DND-41 (cell line): ENCODE data around the gene DUSP15.

Experiments used
- ATAC-seq: fragments of 200-7000 bp; cut with Tn5 transposase; 3 replicates; pipeline ENCODE4 v1.9.1; 2021; ENCODE audit warnings: low read depth; ENCODE audit not compliant: insufficient read depth
- DNase-seq: peaks from one replicate; pipeline ENCODE4 v3.0.0-alpha.2; 2020
- H2AFZ ChIP-seq: 2 replicates; pipeline ENCODE4 v1.6.0; 2012; ENCODE audit warnings: low read depth, low read length
- H3K27ac ChIP-seq: 2 replicates; pipeline ENCODE4 v1.5.1; 2012; ENCODE audit warnings: low read length, inconsistent platforms
- H3K27me3 ChIP-seq: fragments of 200-600 bp; sonication (generic); 2 replicates; pipeline ENCODE4 v1.6.0; 2012; ENCODE audit warnings: low read length, mild to moderate bottlenecking, inconsistent platforms; ENCODE audit not compliant: insufficient read depth, poor library complexity
- H3K36me3 ChIP-seq: 2 replicates; pipeline ENCODE4 v1.5.1; 2012; ENCODE audit warnings: low read length, inconsistent platforms; ENCODE audit not compliant: insufficient read depth
- H3K4me1 ChIP-seq: 2 replicates; pipeline ENCODE4 v1.5.1; 2012; ENCODE audit warnings: mild to moderate bottlenecking, low read length; ENCODE audit not compliant: insufficient read depth
- H3K4me2 ChIP-seq: 2 replicates; pipeline ENCODE4 v1.6.0; 2012; ENCODE audit warnings: mild to moderate bottlenecking, moderate library complexity, low read length, inconsistent platforms; ENCODE audit not compliant: insufficient read depth
- H3K4me3 ChIP-seq, 2 experiments: fragments of 200-600 bp in 1 of 2; shearing (Covaris generic) in 1 of 2; 2 replicates each; pipeline ENCODE4 v1.5.1; 2012 to 2016; ENCODE audit warnings: inconsistent platforms in 2 of 2, low read length in 2 of 2, mild to moderate bottlenecking in 2 of 2, low read depth in 1 of 2, moderate library complexity in 1 of 2
- H3K79me2 ChIP-seq: 2 replicates; pipeline ENCODE4 v1.6.0; 2012; ENCODE audit warnings: low read length, inconsistent platforms; ENCODE audit not compliant: insufficient read depth
- H3K9ac ChIP-seq: 2 replicates; pipeline ENCODE4 v1.6.0; 2012; ENCODE audit warnings: low read depth, mild to moderate bottlenecking, inconsistent platforms, low read length, moderate library complexity
- H3K9me3 ChIP-seq: 2 replicates; pipeline ENCODE4 v1.5.1; 2012; ENCODE audit warnings: low read length, moderate library complexity, mild to moderate bottlenecking, inconsistent platforms; ENCODE audit not compliant: insufficient read depth, severe bottlenecking
- H4K20me1 ChIP-seq: 2 replicates; pipeline ENCODE4 v1.6.0; 2012; ENCODE audit warnings: low read length; ENCODE audit not compliant: insufficient read depth
- EZH2 ChIP-seq: IDR thresholded peaks from 3 replicates; pipeline ENCODE4 v1.6.1; 2012; ENCODE audit warnings: borderline replicate concordance, low read depth, mild to moderate bottlenecking, moderate library complexity, low read length, inconsistent platforms; ENCODE audit not compliant: severe bottlenecking
- TF ChIP-seq, protein P1 (sequence below): IDR thresholded peaks from 2 replicates; pipeline ENCODE4 v1.5.1; 2012; ENCODE audit warnings: borderline replicate concordance, low read length, moderate library complexity, mild to moderate bottlenecking; ENCODE audit not compliant: poor library complexity, severe bottlenecking; ENCODE audit errors: extremely low read depth

Gene DUSP15

DNA sequence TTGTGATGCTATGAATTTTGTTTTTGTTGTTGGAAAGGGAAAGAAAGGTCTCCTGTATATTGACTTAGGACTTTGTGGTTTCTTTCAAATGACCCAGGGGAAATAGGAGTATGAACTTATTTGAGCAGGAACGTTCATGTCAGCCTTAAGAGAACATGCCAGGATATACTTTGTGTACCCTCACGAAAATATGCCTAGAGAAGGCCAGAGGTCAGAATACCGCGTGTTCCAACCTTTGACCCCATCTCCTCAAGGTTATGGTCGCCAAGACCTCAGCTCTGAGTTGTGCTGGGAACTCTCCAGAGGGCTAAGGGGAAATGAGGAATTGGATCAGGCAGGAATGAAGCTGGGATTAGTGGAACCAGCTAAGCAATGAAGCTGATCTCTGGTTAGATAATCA, 11.6 kb upstream of the DUSP15 start:
- ATAC-seq (no peak), DNase-seq (no peak)
- H3K4me1 ChIP-seq: peaks cover 13% of the 10 kb centered on the region
- H3K4me2 ChIP-seq: no peak overlapping the region
- H3K9ac ChIP-seq: no peak overlapping the region
- H3K4me3 ChIP-seq: no peak overlapping the region
- H3K79me2 ChIP-seq: no peaks in the 10 kb centered on the region
- H3K9me3 ChIP-seq: no peaks in the 10 kb centered on the region
- H3K27ac ChIP-seq: no peak overlapping the region
- H3K36me3 ChIP-seq: no peaks in the 10 kb centered on the region
- H2AFZ ChIP-seq: no peak overlapping the region
- TF ChIP-seq, protein P1, sequence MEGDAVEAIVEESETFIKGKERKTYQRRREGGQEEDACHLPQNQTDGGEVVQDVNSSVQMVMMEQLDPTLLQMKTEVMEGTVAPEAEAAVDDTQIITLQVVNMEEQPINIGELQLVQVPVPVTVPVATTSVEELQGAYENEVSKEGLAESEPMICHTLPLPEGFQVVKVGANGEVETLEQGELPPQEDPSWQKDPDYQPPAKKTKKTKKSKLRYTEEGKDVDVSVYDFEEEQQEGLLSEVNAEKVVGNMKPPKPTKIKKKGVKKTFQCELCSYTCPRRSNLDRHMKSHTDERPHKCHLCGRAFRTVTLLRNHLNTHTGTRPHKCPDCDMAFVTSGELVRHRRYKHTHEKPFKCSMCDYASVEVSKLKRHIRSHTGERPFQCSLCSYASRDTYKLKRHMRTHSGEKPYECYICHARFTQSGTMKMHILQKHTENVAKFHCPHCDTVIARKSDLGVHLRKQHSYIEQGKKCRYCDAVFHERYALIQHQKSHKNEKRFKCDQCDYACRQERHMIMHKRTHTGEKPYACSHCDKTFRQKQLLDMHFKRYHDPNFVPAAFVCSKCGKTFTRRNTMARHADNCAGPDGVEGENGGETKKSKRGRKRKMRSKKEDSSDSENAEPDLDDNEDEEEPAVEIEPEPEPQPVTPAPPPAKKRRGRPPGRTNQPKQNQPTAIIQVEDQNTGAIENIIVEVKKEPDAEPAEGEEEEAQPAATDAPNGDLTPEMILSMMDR: no peak
- TF ChIP-seq EZH2: no peak
- H4K20me1 ChIP-seq: no peaks in the 10 kb centered on the region
- no peaks in the 10 kb centered on the region for H3K27me3 ChIP-seq

GRCh38 chr20:31879143-31879987, 9.0 kb upstream of the DUSP15 start:
- Histone ChIP-seq H2AFZ (peak overlapping the region; percentile 89), H3K27me3 (no peaks in the 10 kb centered on the region), H3K79me2 (no peaks in the 10 kb centered on the region), H3K9me3 (no peaks in the 10 kb centered on the region), H3K4me1 (peaks cover 13% of the 10 kb centered on the region), H3K4me2 (peak overlapping the region; percentile 81), H3K4me3 (peak overlapping the region in 1 of 2 experiments; percentile 55; a peak in 2 of 4 replicates), H3K9ac (peak overlapping the region; percentile 45), H4K20me1 (no peaks in the 10 kb centered on the region), H3K36me3 (no peaks in the 10 kb centered on the region), H3K27ac (peak overlapping the region; percentile 42)
- DNase-seq (peak; percentile 67), ATAC-seq (peak; percentile 80)
- no peak for TF ChIP-seq EZH2
- TF ChIP-seq, protein P1: no peak

DNA sequence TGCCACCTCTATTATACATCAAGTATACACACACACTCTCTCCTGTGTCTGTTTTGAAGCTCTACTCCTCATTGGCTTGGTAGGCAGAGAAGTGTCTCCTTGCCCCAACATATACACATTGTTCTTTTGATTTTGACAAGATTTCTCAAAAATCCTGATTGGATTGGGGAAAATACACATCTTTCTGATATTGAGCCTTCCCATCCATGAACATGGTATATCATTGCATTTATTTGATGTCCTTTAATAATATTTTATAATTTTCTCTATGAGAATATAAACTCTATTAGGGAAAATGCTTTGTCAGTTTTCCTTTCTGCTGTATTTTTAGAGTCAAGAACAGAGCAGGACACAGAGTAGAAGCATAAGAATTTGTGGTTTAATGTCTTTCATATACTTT, 7.4 kb upstream of the DUSP15 start:
- Histone ChIP-seq H3K9ac (no peak overlapping the region), H3K4me1 (peaks cover 13% of the 10 kb centered on the region), H3K27ac (no peak overlapping the region), H3K79me2 (no peaks in the 10 kb centered on the region), H3K4me3 (no peak overlapping the region), H3K27me3 (no peaks in the 10 kb centered on the region), H3K9me3 (no peaks in the 10 kb centered on the region), H3K4me2 (no peak overlapping the region), H2AFZ (no peak overlapping the region), H3K36me3 (no peaks in the 10 kb centered on the region), H4K20me1 (no peaks in the 10 kb centered on the region)
- DNase-seq (no peak), ATAC-seq (no peak)
- TF ChIP-seq, protein P1: no peak
- no peak for TF ChIP-seq EZH2
